Smooth muscle cell (in vitro differentiated cells): ENCODE data around the gene GPR139. TPM values are rescaled to one million over a fixed set of nuclear protein-coding genes. Genes with fewer than 3 reads are reported as not detected.

ENCODE experiments used
- DNase-seq: peaks from one replicate; lab custom pipeline; 2025; ENCODE audit not compliant: unreplicated experiment; lab: John Stamatoyannopoulos, UW
- H2AFZ ChIP-seq: fragments of 200-600 bp; sonication (generic); 2 replicates; pipeline ENCODE4 v1.6.0; 2016; ENCODE audit warnings: antibody characterized with exemption, low read depth, mild to moderate bottlenecking
- H3F3A ChIP-seq: fragments of 200-600 bp; sonication (generic); 2 replicates; pipeline ENCODE4 v1.6.0; 2017; ENCODE audit warnings: antibody characterized with exemption, low read depth
- H3K27ac ChIP-seq: fragments of 200-600 bp; sonication (generic); 2 replicates; pipeline ENCODE4 v1.5.1; 2016; ENCODE audit warnings: low read depth, mild to moderate bottlenecking
- H3K27me3 ChIP-seq: fragments of 200-600 bp; sonication (generic); 2 replicates; pipeline ENCODE4 v1.6.1; 2016; ENCODE audit warnings: low read depth, mild to moderate bottlenecking
- H3K36me3 ChIP-seq: fragments of 200-600 bp; sonication (generic); 2 replicates; pipeline ENCODE4 v1.5.1; 2016; ENCODE audit warnings: low read depth
- H3K4me1 ChIP-seq: fragments of 200-600 bp; sonication (generic); 2 replicates; pipeline ENCODE4 v1.5.1; 2016; ENCODE audit warnings: low read depth
- H3K4me2 ChIP-seq: fragments of 200-600 bp; sonication (generic); 2 replicates; pipeline ENCODE4 v1.6.0; 2016; ENCODE audit warnings: mild to moderate bottlenecking
- H3K4me3 ChIP-seq: fragments of 200-600 bp; sonication (generic); 2 replicates; pipeline ENCODE4 v1.5.1; 2016; ENCODE audit warnings: mild to moderate bottlenecking
- H3K79me2 ChIP-seq: fragments of 200-600 bp; sonication (generic); 2 replicates; pipeline ENCODE4 v1.6.0; 2016; ENCODE audit warnings: low read depth, mild to moderate bottlenecking
- H3K9ac ChIP-seq: fragments of 200-600 bp; sonication (generic); 2 replicates; pipeline ENCODE4 v1.6.0; 2016; ENCODE audit warnings: low read depth
- H3K9me3 ChIP-seq: fragments of 200-600 bp; sonication (generic); replicated peaks from 2 replicates; pipeline ENCODE4 v1.5.1; 2016; ENCODE audit warnings: low read depth
- H4K20me1 ChIP-seq: fragments of 200-600 bp; sonication (generic); 2 replicates; pipeline ENCODE4 v1.6.0; 2016; ENCODE audit warnings: low read depth
- WGBS: methylation state at CpG from one replicate; pipeline ENCODE4 v1.1.7; 2016; ENCODE audit warnings: low lambda C conversion rate; 5-methylcytosine and 5-hydroxymethylcytosine counted together
- polyA plus RNA-seq: library from polyadenylated mRNA; unstranded; fragments of >200 nt; fragmentation: Nextera tagmentation; extraction: Ambion mirVana; gene quantifications from 2 replicates; pipeline ENCODE4 v1.2.1, GENCODE V29; 2016
- total RNA-seq: library from RNA; depleted of rRNA; stranded (reverse); fragments of >200 nt; gene quantifications from 2 replicates; pipeline ENCODE4 v1.2.3, GENCODE V29; 2014
- TF ChIP-seq, protein P1 (sequence below): fragments of 200-600 bp; sonication (generic); IDR thresholded peaks from 2 replicates; pipeline ENCODE4 v1.5.1; 2017; ENCODE audit warnings: borderline replicate concordance, mild to moderate bottlenecking, antibody characterized with exemption; ENCODE audit not compliant: insufficient read depth, poor library complexity, severe bottlenecking

Gene GPR139
- total and polyA plus RNA-seq, 2 experiments from 2014 or later = not detected

DNA sequence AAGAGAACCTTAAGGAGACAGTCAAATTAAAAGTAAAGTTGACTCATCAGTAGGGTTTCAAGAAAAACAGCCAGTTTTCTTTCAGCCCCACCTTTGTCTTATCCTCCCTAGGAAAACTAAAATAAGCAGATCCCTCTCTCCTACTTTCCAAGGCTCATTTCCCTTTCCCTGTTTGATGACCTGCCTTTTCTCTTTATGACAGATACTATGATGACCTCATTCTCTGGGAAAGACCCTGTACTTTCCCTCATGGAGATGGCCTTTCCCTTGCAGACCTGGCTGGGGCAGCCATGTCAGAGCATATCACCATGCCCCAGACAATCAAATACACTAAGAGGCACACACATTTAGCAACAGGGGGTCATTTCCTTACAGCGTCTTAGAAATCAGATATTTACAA, 53.6 kb downstream of the GPR139 start:
- Histone ChIP-seq H3K4me3 (no peak overlapping the region), H3K9ac (no peak overlapping the region), H3K9me3 (no peaks in the 10 kb centered on the region), H3K27me3 (no peaks in the 10 kb centered on the region), H3K36me3 (no peaks in the 10 kb centered on the region), H3K4me1 (no peaks in the 10 kb centered on the region), H3F3A (no peaks in the 10 kb centered on the region), H3K4me2 (no peak overlapping the region), H3K27ac (no peak overlapping the region), H3K79me2 (no peaks in the 10 kb centered on the region), H4K20me1 (no peaks in the 10 kb centered on the region), H2AFZ (no peak overlapping the region)
- TF ChIP-seq, protein P1, sequence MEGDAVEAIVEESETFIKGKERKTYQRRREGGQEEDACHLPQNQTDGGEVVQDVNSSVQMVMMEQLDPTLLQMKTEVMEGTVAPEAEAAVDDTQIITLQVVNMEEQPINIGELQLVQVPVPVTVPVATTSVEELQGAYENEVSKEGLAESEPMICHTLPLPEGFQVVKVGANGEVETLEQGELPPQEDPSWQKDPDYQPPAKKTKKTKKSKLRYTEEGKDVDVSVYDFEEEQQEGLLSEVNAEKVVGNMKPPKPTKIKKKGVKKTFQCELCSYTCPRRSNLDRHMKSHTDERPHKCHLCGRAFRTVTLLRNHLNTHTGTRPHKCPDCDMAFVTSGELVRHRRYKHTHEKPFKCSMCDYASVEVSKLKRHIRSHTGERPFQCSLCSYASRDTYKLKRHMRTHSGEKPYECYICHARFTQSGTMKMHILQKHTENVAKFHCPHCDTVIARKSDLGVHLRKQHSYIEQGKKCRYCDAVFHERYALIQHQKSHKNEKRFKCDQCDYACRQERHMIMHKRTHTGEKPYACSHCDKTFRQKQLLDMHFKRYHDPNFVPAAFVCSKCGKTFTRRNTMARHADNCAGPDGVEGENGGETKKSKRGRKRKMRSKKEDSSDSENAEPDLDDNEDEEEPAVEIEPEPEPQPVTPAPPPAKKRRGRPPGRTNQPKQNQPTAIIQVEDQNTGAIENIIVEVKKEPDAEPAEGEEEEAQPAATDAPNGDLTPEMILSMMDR = no peak
- WGBS = 71% methylated on average over 1 of the region's 1 CpG
- no peak for DNase-seq

DNA sequence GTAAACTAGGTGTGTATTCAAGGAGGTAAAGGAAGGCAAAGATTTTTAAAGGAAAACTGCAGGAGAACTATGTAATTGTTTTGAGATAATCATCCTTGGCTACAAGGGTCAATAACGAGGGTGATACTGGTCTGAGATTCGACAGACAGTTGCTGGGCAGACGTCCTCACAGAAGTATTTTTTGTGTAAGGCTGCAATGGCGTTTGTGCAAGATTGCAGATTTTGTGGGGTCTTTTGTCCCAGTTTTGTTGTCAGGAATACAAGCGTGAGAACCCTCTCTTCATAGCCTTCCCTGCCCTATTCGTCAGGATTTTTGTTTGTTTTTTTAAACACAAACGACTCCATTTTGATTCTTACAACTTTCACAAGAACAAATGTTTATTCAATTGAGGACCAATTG, 57.5 kb downstream of the GPR139 start:
- H3K4me1 ChIP-seq = no peaks in the 10 kb centered on the region
- WGBS = 60% methylated on average over 7 of the region's 7 CpGs

DNA sequence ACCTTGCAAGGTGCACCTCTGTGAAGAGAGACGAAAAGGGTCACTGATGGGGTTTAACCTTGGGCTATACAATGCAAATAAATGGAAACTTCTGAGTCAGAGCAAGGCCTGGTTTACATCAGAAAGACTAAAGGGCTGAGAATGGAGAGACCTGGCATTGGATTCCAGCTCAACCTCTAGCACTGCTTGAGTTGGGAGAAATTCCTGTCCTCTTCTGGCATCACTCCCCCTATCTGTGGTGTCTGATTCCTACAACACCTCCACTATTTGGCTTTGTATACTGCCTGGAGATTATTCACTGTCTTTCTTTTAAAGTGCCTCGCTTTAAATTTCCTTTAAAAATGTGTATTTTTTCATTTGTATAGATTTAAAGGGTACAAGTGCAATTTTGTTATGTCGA, 68.8 kb downstream of the GPR139 start:
- TF ChIP-seq, protein P1 = no peak
- Histone ChIP-seq H3K27me3 (no peaks in the 10 kb centered on the region), H3K79me2 (no peaks in the 10 kb centered on the region), H2AFZ (no peak overlapping the region), H3K4me2 (no peak overlapping the region), H3K27ac (no peak overlapping the region), H3K9ac (no peak overlapping the region), H3K36me3 (no peaks in the 10 kb centered on the region), H3K9me3 (no peaks in the 10 kb centered on the region), H4K20me1 (no peaks in the 10 kb centered on the region), H3K4me1 (no peaks in the 10 kb centered on the region), H3K4me3 (no peak overlapping the region), H3F3A (no peaks in the 10 kb centered on the region)
- WGBS = 36% methylated on average over 3 of the region's 3 CpGs
- DNase-seq = no peak

More for the DNA sequence above, 57.5 kb downstream of the GPR139 start:
- Histone ChIP-seq H3K27me3 (no peaks in the 10 kb centered on the region), H3K4me3 (no peak overlapping the region), H3F3A (no peaks in the 10 kb centered on the region), H4K20me1 (no peaks in the 10 kb centered on the region), H3K9me3 (no peaks in the 10 kb centered on the region), H2AFZ (no peak overlapping the region), H3K79me2 (no peaks in the 10 kb centered on the region), H3K27ac (no peak overlapping the region), H3K4me2 (no peak overlapping the region), H3K36me3 (no peaks in the 10 kb centered on the region), H3K9ac (no peak overlapping the region)
- TF ChIP-seq, protein P1 = no peak
- no peak for DNase-seq

DNA sequence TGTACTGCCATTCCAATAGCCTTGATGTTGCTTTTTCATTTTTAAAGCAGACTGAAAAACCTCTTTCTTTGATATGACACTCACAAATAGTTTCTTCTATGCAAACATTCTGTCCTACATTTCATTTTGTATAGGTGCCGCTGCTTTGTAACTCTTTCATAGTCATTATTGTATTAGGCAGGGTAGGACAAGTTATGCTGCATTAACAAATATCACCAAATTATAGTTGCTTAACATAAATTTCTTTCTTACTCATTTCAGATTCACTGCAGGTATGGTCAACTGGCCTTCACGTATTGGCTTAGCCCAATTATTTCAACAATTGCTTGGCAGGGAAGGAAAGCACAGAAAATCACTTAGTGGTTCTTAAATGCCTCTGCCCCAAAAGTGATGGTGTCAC, 70.8 kb downstream of the GPR139 start:
- Histone ChIP-seq H3K9me3 (no peaks in the 10 kb centered on the region), H3K4me1 (no peaks in the 10 kb centered on the region), H3K27ac (no peak overlapping the region), H3K4me2 (no peak overlapping the region), H3F3A (no peaks in the 10 kb centered on the region), H3K36me3 (no peaks in the 10 kb centered on the region), H3K79me2 (no peaks in the 10 kb centered on the region), H2AFZ (no peak overlapping the region), H3K27me3 (no peaks in the 10 kb centered on the region), H3K9ac (no peak overlapping the region), H4K20me1 (no peaks in the 10 kb centered on the region), H3K4me3 (no peak overlapping the region)
- TF ChIP-seq, protein P1 = no peak
- DNase-seq = no peak
- 93% methylated on average over 2 of the region's 2 CpGs for WGBS
